Measurements from ENCODE around the gene ASCL4.

Gene ASCL4

GRCh38 chr12:107791465-107792089 is 17.1 kb downstream of the ASCL4 start:
- ATAC-seq (ENCODE audit: insufficient read depth, low read depth) (no peak), DNase-seq (no peak)
- TF ChIP-seq CTCF (IDR thresholded peaks at IDR 0.05; ENCODE audit: borderline replicate concordance, extremely low read depth, low read length, poor library complexity, severe bottlenecking) (no peak), EZH2 (IDR thresholded peaks at IDR 0.05; ENCODE audit: borderline replicate concordance, low read depth, low read length, severe bottlenecking) (no peak)
- Histone ChIP-seq H3K27me3 (ENCODE audit: insufficient read depth, low read length, poor library complexity) (peaks cover under 1% of the 10 kb centered on the region), H3K4me1 (ENCODE audit: insufficient read depth, low read length) (no peaks in the 10 kb centered on the region), H2AFZ (ENCODE audit: low read depth, low read length) (no peak overlapping the region), H3K4me2 (ENCODE audit: insufficient read depth, low read length) (no peak overlapping the region), H4K20me1 (ENCODE audit: insufficient read depth, low read length) (no peaks in the 10 kb centered on the region), H3K36me3 (ENCODE audit: insufficient read depth, low read length) (no peaks in the 10 kb centered on the region), H3K9me3 (ENCODE audit: insufficient read depth, low read length, severe bottlenecking) (no peaks in the 10 kb centered on the region), H3K27ac (ENCODE audit: low read length) (no peak overlapping the region), H3K79me2 (ENCODE audit: insufficient read depth, low read length) (no peaks in the 10 kb centered on the region), H3K4me3 (ENCODE audit: low read depth in 1 of 2, low read length in 2 of 2) (no peak overlapping the region), H3K9ac (ENCODE audit: low read depth, low read length) (no peak overlapping the region)

GRCh38 chr12:107794451-107794850 is 19.9 kb downstream of the ASCL4 start:
- Histone ChIP-seq H3K79me2 (ENCODE audit: insufficient read depth, low read length) (no peaks in the 10 kb centered on the region), H3K36me3 (ENCODE audit: insufficient read depth, low read length) (no peaks in the 10 kb centered on the region), H3K27me3 (ENCODE audit: insufficient read depth, low read length, poor library complexity) (peaks cover 6% of the 10 kb centered on the region), H3K4me2 (ENCODE audit: insufficient read depth, low read length) (no peak overlapping the region), H3K9me3 (ENCODE audit: insufficient read depth, low read length, severe bottlenecking) (no peaks in the 10 kb centered on the region), H3K9ac (ENCODE audit: low read depth, low read length) (no peak overlapping the region), H3K4me1 (ENCODE audit: insufficient read depth, low read length) (no peaks in the 10 kb centered on the region), H3K4me3 (ENCODE audit: low read depth in 1 of 2, low read length in 2 of 2) (no peak overlapping the region), H3K27ac (ENCODE audit: low read length) (no peak overlapping the region), H4K20me1 (ENCODE audit: insufficient read depth, low read length) (no peaks in the 10 kb centered on the region), H2AFZ (ENCODE audit: low read depth, low read length) (no peak overlapping the region)
- no peak for TF ChIP-seq EZH2 (IDR thresholded peaks at IDR 0.05; ENCODE audit: borderline replicate concordance, low read depth, low read length, severe bottlenecking)
- TF ChIP-seq CTCF (IDR thresholded peaks at IDR 0.05; ENCODE audit: borderline replicate concordance, extremely low read depth, low read length, poor library complexity, severe bottlenecking) = no peak
- ATAC-seq (ENCODE audit: insufficient read depth, low read depth) (no peak), DNase-seq (no peak)

GRCh38 chr12:107798580-107798979 is 24.1 kb downstream of the ASCL4 start:
- Histone ChIP-seq H3K36me3 (ENCODE audit: insufficient read depth, low read length) (no peaks in the 10 kb centered on the region), H3K9ac (ENCODE audit: low read depth, low read length) (no peak overlapping the region), H2AFZ (ENCODE audit: low read depth, low read length) (no peak overlapping the region), H3K4me3 (ENCODE audit: low read depth in 1 of 2, low read length in 2 of 2) (no peak overlapping the region), H3K79me2 (ENCODE audit: insufficient read depth, low read length) (no peaks in the 10 kb centered on the region), H3K27me3 (ENCODE audit: insufficient read depth, low read length, poor library complexity) (peaks cover 12% of the 10 kb centered on the region), H4K20me1 (ENCODE audit: insufficient read depth, low read length) (no peaks in the 10 kb centered on the region), H3K4me1 (ENCODE audit: insufficient read depth, low read length) (no peaks in the 10 kb centered on the region), H3K4me2 (ENCODE audit: insufficient read depth, low read length) (no peak overlapping the region), H3K27ac (ENCODE audit: low read length) (no peak overlapping the region), H3K9me3 (ENCODE audit: insufficient read depth, low read length, severe bottlenecking) (no peaks in the 10 kb centered on the region)
- no peak for TF ChIP-seq CTCF (IDR thresholded peaks at IDR 0.05; ENCODE audit: borderline replicate concordance, extremely low read depth, low read length, poor library complexity, severe bottlenecking)
- no peak for TF ChIP-seq EZH2 (IDR thresholded peaks at IDR 0.05; ENCODE audit: borderline replicate concordance, low read depth, low read length, severe bottlenecking)
- DNase-seq = no peak
- no peak for ATAC-seq (ENCODE audit: insufficient read depth, low read depth)
